ENCODE results near the gene LTBP3.
"Not testable (repeated sequence)": the region's sequence is repeated elsewhere in the genome, so short reads cannot be mapped to it uniquely, and the experiment has no call there.

LTBP3 gene

GRCh38 chr11:65535102-65535501 lies 23.1 kb downstream of the LTBP3 start:
- DNase-seq: no peak

DNA sequence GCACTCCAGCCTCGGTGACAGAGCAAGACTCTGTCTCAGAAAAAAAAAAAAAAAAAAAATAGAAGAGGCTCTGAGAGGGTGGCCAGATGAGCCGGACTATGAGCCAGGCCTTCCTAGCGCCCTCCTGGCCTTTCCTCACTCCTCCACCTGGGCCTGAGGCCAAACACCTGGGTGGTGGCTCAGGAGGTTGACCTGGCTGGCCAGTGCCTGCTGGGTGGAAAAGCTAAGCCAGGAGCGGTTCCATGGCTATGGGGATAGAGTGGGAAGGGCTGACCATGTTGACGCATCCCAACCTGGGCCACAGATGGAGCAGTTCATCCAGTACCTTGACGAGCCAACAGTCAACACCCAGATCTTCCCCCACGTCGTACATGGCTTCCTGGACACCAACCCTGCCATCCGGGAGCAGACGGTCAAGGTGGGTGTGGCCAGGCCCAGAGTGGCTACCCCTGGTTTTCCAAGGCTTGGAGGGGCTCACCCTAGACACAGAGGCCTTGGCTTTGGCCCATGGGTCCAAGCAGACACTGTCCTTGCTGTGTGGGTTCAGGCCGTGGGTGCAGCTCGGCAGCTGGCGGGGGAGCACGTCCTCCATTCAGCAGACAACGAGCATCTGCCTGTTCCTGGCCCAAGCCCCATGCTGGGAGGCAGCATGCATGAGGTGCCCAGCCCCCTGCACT lies 25.6 kb downstream of the LTBP3 start:
- no peak for DNase-seq

GRCh38 chr11:65530157-65530496 lies 28.0 kb downstream of the LTBP3 start:
- DNase-seq: no peak

DNA sequence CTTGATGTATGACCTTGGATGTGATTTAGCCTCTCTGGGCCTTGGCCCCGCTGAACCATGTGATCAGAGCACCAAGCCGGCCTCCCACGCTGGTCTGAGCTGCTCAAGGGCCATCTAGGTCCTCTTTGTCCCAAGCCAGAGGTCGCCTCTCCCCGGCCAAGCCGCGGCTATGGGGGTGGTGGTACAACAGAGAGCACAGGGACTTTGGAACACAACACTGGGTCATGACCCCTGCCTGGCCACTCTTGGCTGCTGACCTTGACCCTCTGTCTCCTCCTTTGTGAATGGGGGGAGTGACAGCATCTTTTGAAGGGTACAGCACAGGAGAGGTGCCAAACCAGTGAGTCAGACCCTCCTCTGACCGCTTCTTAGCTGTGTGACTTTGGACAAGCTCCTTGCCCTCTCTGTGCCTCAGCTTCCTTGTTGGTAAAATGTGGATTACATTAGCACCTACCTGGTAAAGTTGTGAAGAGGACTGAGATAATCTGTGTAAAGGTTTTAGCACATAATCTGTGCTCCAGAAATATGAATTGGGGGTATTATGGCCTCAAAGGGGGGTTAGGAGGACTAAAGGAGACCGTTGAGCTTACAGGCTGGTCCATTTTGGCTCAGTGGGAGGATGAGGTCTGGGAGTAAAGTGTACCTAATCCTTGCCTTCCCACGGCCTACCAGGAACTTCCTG lies 28.5 kb downstream of the LTBP3 start:
- DNase-seq: no peak

- no peak for DNase-seq
Observed at GRCh38 chr11:65528819-65529350, 29.3 kb downstream of the LTBP3 start.

- no peak for DNase-seq
Observed at GRCh38 chr11:65526744-65527143, 31.4 kb downstream of the LTBP3 start.

- no peak for DNase-seq
Observed at GRCh38 chr11:65525546-65526480, 32.3 kb downstream of the LTBP3 start.

DNA sequence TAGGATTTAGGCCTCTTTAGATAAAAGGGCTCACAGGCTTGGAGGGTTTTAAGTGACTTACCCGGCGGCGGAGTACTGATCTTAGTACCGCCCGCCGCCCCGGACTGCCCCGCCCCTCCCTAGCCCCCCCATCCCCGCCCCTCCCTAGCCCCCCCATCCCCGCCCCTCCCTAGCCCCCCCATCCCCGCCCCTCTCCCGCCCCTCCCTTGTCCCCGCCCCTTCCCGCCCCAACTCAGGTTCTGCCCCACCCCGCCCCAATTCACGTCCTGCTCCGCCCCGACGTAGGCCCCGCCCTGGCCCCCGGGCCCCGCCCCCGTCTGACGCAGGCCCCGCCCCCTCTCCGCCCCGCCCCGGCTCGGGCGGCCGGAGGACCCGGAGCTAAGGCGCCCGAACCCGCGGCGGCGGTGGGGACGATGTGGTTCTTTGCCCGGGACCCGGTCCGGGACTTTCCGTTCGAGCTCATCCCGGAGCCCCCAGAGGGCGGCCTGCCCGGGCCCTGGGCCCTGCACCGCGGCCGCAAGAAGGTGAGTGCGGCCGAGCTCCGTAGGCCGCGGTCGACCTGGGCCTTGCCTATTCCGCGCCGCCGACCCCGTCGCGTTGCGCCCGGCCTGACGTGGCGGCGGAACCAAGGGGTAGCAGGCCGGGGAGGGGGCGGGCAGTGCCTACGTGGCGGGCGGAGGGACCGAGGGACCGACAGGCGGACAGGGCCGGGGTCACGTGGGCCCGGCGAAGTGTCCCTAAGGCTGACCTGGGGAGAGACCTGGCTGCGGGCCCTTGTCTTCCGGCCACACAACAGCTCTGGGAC lies 33.2 kb downstream of the LTBP3 start, which contains the start of gene SCYL1:
Gene SCYL1, plus strand, starts transcription at position 343 of the 805 bp plus-strand sequence. Its CDS starts 71 bp downstream, at position 414.
- peak; percentile 78 for DNase-seq

DNA sequence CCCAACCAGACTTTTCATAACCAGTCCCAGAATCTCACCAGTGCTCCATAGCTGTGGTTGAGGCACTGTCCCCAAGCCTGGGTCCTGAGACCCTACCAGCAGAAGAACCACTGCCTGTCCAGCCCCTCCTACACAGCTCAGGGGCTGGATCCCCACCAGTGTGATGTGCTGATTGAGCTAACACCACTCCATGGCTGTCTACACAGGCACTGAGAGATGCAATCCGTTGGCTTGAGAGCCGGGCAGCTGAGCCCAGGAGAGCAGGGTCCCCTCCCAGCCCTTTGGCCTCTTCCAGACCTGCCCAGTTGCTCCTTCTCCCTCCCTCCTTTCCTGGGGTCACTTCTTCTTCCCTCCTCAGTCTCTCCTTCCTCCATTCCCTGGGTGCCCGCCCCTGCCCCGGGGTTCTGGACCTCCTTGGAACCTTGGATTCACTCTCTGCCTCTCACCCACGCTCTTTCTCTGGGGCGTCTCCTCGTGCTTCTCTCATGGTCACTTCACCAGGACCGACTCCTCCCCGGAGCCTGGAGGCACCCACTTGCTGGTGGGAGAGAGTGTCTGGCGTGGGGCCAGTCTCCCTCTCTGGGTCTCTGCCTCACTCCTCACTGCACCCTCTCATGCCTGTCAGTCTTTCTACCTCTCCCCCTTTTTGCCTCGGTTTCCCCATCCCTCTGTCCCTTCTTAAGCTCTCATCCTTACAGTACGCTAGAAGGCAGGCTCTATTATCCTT lies 34.0 kb downstream of the LTBP3 start:
- no peak for DNase-seq

DNA sequence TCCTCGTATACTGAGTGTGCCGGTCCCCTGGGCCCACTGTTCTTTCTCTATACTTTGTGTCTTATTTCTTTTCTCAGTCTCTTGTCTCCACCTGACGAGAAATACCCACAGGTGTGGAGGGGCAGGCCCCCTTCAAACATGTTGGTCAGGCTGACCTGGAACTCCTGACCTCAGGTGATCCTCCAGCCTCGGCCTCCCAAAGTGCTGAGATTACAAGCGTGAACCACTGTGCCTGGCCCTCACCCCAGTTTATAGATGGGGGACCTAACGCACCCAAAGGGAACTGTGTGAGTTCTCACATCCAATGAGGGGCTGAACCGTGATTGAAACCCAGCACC lies 34.6 kb downstream of the LTBP3 start:
- DNase-seq: not testable (repeated sequence)

GRCh38 chr11:65522718-65523630 lies 35.2 kb downstream of the LTBP3 start:
- not testable (repeated sequence) for DNase-seq

DNA sequence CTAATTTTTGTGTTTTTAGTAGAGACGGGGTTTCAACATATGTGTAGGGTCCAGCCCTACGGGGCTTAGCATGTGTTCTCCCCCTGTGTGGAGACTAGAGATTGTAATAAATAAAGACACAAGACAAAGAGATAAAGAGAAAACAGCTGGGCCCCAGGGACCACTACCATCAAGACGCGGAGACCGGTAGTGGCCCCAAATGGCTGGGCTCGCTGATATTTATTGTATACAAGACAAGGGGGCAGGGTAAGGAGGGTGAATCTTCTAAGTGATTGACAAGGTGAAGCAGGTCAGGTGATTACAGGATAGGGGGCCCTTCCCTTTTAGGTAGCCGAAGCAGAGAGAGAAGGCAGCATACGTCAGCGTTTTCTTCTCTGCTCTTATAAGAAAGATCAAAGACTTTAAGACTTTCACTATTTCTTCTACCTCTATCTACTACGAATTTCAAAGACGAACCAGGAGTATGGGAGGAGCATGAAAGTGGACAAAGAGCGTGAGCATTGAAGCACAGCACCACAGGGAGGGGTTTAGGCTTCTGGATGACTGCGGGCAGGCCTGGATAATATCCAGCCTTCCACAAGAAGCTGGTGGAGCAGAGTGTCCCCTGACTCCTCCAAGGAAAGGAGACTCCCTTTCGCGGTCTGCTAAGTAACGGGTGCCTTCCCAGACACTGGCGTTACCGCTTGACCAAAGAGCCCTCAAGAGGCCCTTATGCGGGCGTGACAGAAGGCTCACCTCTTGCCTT lies 36.2 kb downstream of the LTBP3 start:
- not testable (repeated sequence) for DNase-seq

DNA sequence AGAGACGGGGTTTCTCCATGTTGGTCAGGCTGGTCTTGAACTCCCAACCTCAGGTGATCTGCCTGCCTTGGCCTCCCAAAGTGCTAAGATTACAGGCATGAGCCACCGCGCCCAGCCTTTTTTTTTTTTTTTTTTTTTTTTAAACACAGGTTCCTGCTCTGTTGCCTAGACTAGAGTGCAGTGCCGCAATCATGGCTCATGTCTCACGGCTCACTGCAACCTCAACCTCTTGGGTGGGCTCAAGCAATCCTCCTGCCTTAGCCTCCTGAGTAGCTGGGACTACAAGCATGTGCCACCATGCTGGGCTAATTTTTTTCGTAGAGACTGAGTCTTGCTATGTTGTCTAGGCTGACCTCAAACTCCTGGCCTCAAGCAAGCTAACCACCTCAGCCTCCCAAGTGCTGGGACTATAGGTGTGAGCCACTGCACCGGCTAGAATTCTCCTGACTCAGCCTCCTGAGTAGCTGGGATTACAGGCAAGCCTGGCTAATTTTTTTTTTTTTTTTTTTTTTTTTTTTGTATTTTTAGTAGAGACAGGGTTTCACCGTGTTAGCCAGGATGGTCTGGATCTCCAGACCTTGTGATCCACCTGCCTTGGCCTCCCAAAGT lies 39.1 kb downstream of the LTBP3 start:
- not testable (repeated sequence) for DNase-seq

- DNase-seq: no peak
Observed at GRCh38 chr11:65516135-65516968, 41.8 kb downstream of the LTBP3 start.

GRCh38 chr11:65512311-65512710 lies 45.8 kb downstream of the LTBP3 start:
- not testable (repeated sequence) for DNase-seq

GRCh38 chr11:65506772-65507505 lies 51.2 kb downstream of the LTBP3 start:
- no peak for DNase-seq

DNA sequence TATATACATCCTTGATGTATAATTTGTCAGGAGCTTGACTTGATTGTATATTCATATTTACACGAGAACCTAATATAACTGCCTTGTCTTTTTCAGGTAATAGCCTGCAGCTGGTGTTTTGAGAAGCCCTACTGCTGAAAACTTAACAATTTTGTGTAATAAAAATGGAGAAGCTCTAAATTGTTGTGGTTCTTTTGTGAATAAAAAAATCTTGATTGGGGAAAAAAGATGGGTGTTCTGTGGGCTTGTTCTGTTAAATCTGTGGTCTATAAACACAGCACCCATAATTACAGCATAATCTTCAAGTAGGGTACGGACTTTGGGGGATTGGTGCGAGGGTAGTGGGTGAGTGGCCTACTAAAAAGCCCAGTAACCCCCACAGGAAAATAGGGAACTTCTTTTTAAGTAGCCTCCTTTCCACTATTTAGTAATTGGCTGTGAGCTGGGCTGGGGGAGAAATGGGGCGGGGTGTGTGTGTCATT lies 51.8 kb downstream of the LTBP3 start:
- DNase-seq: no peak

Measured in stimulated activated CD4-positive, alpha-beta T cell treated with anti-CD3 and anti-CD28 coated beads, Interleukin-4, amount 100 ng/mL, for 1 hour (primary cell).